ENCODE data around the gene ADCY10. TPM values are rescaled to one million over a fixed set of nuclear protein-coding genes. Genes with fewer than 3 reads are reported as not detected.
A peak's percentile ranks its signal among the peaks of the same experiment; 100 is the strongest.

The ADCY10 gene
- total RNA-seq, 6 donors from 2014 or later = 0.11 to 0.49 (median 0.18) TPM; not detected in 2

DNA sequence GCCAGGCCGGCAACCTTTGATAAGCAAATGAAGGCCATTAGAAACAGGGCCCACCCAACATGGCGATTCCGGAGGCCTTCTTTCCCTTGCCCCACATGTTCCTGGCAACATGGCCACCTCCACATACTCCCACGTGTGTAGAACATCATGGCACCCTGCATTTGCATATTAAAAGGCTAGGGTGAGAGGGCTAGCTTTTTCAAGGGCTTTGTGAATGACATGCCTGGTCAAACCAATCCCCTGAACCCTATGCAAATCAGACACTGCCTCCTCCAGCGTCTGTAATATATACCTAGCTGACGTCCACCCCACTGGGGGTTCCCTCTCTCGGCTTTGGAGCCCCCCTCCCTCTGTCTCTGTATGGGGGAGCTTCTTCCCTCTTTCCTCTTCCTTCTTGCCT, 1.6 kb downstream of the ADCY10 start:
- H3K36me3 ChIP-seq = peaks cover 0 to 14% (median 2%) of the 10 kb centered on the region in 4 donors
- WGBS, 2 donors = 86 to 88% methylated on average over 7 of the region's 7 CpGs
- H3K9me3 ChIP-seq = peaks cover 0 to 5% (median 2%) of the 10 kb centered on the region in 4 donors
- H3K4me1 ChIP-seq = peaks cover 0 to 2% (median 0%) of the 10 kb centered on the region in 4 donors
- ATAC-seq (ENCODE audit: low FRiP score in 2 of 2) (no peak), DNase-seq (no peak)
- H3K27me3 ChIP-seq = no peaks in the 10 kb centered on the region
- no peak overlapping the region for H3K4me3 ChIP-seq
- TF ChIP-seq EP300 (IDR thresholded peaks at IDR 0.05) = no peak
- no peak for TF ChIP-seq POLR2A (IDR thresholded peaks at IDR 0.05)
- no peak for TF ChIP-seq CTCF (IDR thresholded peaks at IDR 0.05)
- TF ChIP-seq POLR2AphosphoS5 (IDR thresholded peaks at IDR 0.05) = no peak
- no peak overlapping the region for H3K27ac ChIP-seq

DNA sequence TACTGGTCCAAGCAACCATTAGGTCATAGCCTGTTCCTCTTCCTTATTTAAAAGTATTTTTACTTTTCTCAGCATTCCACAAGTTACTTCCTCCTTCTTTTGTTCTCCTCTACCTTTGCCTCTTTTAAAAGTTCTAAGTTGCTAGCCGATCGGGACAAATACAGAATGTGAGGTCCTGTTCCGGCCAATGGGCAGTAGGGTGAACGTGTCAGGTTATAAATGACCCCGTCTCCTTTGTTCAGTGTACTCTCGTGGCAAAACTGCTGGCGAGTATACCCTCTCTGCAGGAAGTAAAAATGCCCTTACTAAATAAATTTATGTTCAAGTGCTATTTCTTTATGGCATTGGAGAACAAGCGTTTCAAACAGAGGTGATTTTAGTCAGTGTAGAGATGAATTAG, 2.5 kb downstream of the ADCY10 start:
- no peak overlapping the region for H3K27ac ChIP-seq
- H3K4me3 ChIP-seq = no peak overlapping the region
- H3K36me3 ChIP-seq = peaks cover 0 to 7% (median 2%) of the 10 kb centered on the region in 4 donors
- no peaks in the 10 kb centered on the region for H3K27me3 ChIP-seq
- whole genome bisulfite sequencing, 2 donors = 53 to 67% methylated on average over 8 of the region's 8 CpGs
- H3K4me1 ChIP-seq = peaks cover 0 to 2% (median 0%) of the 10 kb centered on the region in 4 donors
- DNase-seq (no peak), ATAC-seq (ENCODE audit: low FRiP score in 2 of 2) (no peak)
- TF ChIP-seq CTCF (IDR thresholded peaks at IDR 0.05) = no peak
- peaks cover 0 to 5% (median 2%) of the 10 kb centered on the region in 4 donors for H3K9me3 ChIP-seq

DNA sequence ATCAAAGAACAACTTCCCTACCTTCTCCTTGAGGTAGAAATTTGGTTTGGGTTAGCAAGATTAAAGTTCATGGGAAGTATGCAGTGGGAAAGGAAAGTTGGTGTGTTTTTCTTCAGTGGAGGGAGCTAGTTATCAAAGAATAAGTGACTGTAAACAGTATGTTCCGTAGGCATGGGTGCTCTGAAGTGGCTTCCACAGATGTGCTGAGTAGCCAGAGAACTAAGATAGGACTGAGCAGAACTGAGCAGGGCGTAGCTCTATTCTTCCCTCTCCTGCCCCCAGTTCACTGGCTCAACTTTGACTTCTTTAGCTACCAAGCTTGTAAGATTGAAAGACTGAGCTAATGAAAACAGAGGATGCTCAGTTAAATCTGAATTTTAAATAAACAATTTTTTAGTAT, 3.4 kb downstream of the ADCY10 start:
- 76 to 78% methylated on average over 2 of the region's 2 CpGs for WGBS, 2 donors
- ATAC-seq (ENCODE audit: low FRiP score in 2 of 2) = no peak
- H3K4me1 ChIP-seq = peaks cover 0 to 3% (median 1%) of the 10 kb centered on the region in 4 donors

GRCh38 chr1:167909691-167910180, 4.2 kb downstream of the ADCY10 start:
- no peaks in the 10 kb centered on the region for H3K27me3 ChIP-seq
- no peak overlapping the region for H3K4me3 ChIP-seq
- 77 to 87% methylated on average over 6 of the region's 6 CpGs for WGBS, 2 donors
- DNase-seq (no peak), ATAC-seq (ENCODE audit: low FRiP score in 2 of 2) (no peak)
- H3K9me3 ChIP-seq = peaks cover 0 to 5% (median 2%) of the 10 kb centered on the region in 4 donors
- no peak overlapping the region for H3K27ac ChIP-seq
- H3K36me3 ChIP-seq = no peaks in the 10 kb centered on the region
- TF ChIP-seq POLR2A (IDR thresholded peaks at IDR 0.05) (no peak), EP300 (IDR thresholded peaks at IDR 0.05) (no peak), POLR2AphosphoS5 (IDR thresholded peaks at IDR 0.05) (no peak), CTCF (IDR thresholded peaks at IDR 0.05) (no peak)
- peaks cover 0 to 11% (median 1%) of the 10 kb centered on the region in 4 donors for H3K4me1 ChIP-seq

More for the DNA sequence above, 3.4 kb downstream of the ADCY10 start:
- no peak for DNase-seq
- H3K27me3 ChIP-seq = no peaks in the 10 kb centered on the region
- no peak for TF ChIP-seq POLR2AphosphoS5 (IDR thresholded peaks at IDR 0.05)
- no peak for TF ChIP-seq POLR2A (IDR thresholded peaks at IDR 0.05)
- TF ChIP-seq EP300 (IDR thresholded peaks at IDR 0.05) = no peak
- no peak for TF ChIP-seq CTCF (IDR thresholded peaks at IDR 0.05)
- H3K9me3 ChIP-seq = peaks cover 0 to 5% (median 2%) of the 10 kb centered on the region in 4 donors
- H3K36me3 ChIP-seq = no peaks in the 10 kb centered on the region
- H3K4me3 ChIP-seq = no peak overlapping the region
- H3K27ac ChIP-seq = no peak overlapping the region

DNA sequence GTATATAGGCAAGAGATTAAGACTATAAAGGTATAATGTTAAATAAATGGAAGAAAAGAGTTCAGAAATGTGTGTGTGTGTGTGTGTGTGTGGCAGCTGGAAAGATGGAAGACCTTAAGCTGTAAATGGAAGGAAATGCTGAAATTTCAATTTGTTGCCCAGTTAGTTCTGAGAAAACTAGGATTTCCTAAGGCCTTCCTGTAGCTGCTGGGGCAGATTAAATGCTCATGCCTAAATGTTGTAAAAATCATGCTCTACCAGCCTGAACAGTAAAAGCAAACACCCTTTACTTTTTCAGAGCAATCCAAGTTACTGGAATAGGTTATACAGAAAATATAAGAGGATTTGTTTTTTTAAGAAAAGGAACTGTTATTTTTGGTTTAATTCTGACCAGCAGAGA, 8.3 kb downstream of the ADCY10 start:
- H3K4me3 ChIP-seq = no peak overlapping the region
- TF ChIP-seq CTCF (IDR thresholded peaks at IDR 0.05) = no peak
- no peak for TF ChIP-seq POLR2A (IDR thresholded peaks at IDR 0.05)
- TF ChIP-seq POLR2AphosphoS5 (IDR thresholded peaks at IDR 0.05) = no peak
- no peak for TF ChIP-seq EP300 (IDR thresholded peaks at IDR 0.05)
- H3K36me3 ChIP-seq = no peaks in the 10 kb centered on the region
- no peak for DNase-seq
- H3K27ac ChIP-seq = peak overlapping the region in 1 of 4 donors; percentile 55
- peak in 1 of 2 donors; percentile 24 for ATAC-seq (ENCODE audit: low FRiP score in 2 of 2)
- H3K4me1 ChIP-seq = peaks cover 0 to 13% (median 0%) of the 10 kb centered on the region in 4 donors
- H3K27me3 ChIP-seq = no peaks in the 10 kb centered on the region
- H3K9me3 ChIP-seq = peaks cover 0 to 5% (median 2%) of the 10 kb centered on the region in 4 donors
